ENCODE data around the gene SMIM41.

SMIM41 gene

DNA sequence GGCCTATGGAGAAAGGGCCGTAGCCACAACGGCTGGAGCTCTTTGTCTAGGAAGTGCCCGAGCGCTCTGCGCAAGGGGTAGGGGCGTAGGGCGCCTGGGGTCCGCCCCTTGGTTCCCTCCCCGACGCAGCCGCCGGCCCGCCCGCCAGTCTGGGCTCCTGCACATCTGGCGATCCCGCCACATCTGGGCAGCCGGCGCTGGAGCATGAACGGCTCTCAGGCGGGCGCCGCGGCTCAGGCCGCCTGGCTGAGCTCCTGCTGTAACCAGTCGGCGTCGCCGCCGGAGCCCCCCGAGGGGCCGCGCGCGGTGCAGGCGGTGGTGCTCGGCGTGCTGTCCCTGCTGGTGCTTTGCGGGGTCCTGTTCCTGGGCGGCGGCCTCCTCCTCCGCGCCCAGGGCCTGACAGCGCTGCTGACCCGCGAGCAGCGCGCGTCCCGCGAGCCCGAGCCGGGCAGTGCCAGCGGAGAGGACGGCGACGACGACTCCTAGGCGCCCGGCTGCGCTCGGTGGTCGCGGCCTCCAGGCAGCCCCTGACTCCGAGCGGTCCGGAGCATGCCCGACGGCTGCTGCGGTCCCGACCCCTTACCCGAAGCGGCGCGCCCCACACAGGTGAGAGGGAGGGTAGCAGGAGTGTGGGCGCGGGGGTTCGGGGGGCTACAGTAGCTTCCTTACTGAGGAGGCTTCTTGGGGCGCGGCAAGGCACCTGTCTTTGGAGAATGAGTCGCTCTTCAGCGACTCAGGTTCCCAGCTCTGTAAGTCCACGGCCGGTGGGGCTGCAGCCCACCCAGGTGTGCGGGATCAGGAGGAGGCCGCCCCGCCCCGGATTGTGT, at the start of gene SMIM41:
SMIM41 (plus strand) TSS at position 129 of the 827 bp plus-strand sequence; CDS start at position 205, 76 bp downstream.
- no peak for DNase-seq (ENCODE audit: low read depth)

DNA sequence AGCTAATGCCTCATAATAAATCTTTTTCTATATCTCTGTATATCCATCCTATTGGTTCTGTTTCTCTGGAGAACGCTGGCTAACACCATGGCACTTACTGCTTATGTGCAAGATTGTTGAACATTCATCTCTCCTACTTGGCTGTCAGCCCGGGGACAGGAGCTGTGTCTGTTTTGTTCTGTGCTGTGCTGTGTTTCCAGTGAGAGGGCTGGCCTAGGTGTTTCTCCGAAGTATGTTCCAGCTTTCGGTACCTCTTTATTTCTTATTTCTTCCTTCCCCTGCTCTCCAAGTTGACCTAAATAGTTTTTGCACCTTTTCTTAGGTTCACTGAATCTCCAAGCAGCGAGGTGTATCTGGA, 47.1 kb upstream of the SMIM41 start:
- no peak for DNase-seq (ENCODE audit: low read depth)

- DNase-seq (ENCODE audit: low read depth) = peak; percentile 74
Measured at GRCh38 chr12:52032804-52033445, 46.6 kb upstream of the SMIM41 start.

- DNase-seq (ENCODE audit: low read depth) = no peak
Measured at GRCh38 chr12:52033446-52034140, 45.9 kb upstream of the SMIM41 start.

- no peak for DNase-seq (ENCODE audit: low read depth)
Measured at GRCh38 chr12:52035190-52035589, 44.3 kb upstream of the SMIM41 start.

DNA sequence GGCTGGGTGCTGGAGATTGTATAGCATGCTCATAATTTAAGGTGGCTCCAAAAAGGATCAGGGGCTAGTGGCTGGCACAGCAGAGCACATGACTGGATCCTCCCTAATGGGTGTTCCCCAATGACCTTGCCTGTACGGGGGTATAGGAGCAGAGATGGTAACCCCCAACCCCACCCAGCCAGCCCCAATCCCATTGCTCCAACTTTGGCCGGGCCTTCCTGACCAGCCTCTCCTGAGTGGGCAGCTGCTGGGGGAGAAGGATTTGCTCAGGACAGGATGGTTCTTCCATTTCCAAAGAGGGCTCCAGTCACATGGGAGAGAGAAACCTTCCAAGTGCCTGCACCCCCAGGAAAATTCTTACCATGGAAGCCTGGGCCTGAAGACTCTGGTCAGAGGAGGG, 43.6 kb upstream of the SMIM41 start:
- no peak for DNase-seq (ENCODE audit: low read depth)

- DNase-seq (ENCODE audit: low read depth) = peak; percentile 58
Measured at GRCh38 chr12:52036587-52037171, 42.8 kb upstream of the SMIM41 start.

GRCh38 chr12:52037248-52037861, 42.1 kb upstream of the SMIM41 start:
- DNase-seq (ENCODE audit: low read depth) = no peak

GRCh38 chr12:52038447-52038846, 41.1 kb upstream of the SMIM41 start:
- DNase-seq (ENCODE audit: low read depth) = no peak

- DNase-seq (ENCODE audit: low read depth) = no peak
Measured at GRCh38 chr12:52041035-52041434, 38.5 kb upstream of the SMIM41 start.

GRCh38 chr12:52041695-52042123, 37.8 kb upstream of the SMIM41 start:
- no peak for DNase-seq (ENCODE audit: low read depth)

DNA sequence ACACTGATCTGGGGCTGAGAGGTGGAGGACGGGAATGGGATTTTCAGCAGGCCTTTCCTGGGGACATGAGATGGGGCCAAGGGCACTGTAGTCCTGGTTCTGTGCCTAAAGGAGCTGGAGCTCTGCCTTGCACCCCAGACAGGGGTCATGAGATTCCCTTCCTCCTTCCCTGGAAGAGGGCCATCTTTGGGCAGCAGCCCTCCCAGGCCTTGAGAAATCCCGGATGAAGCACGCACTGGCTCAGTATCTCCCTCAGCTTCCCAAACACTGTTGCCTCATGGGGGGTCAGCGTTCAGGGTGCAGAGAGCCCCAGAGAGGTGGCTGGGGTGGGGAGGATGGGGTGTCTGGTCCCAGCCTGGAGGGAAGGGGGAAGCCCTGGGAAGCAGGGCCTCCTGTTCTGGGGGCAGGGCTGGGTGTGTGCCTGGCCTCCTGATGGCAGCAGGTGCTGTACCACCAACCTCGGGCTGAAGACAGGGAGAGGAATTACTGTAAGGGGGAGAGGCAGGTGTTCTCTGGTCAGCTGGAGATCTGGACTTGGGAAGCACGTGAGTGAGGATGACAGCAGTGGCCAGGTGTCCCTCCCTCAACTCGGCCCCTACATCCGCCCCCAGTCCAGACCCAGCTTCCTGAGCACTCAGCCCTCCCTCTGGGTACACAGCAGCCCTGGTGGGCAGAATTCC, 36.7 kb upstream of the SMIM41 start:
- DNase-seq (ENCODE audit: low read depth) = no peak

- no peak for DNase-seq (ENCODE audit: low read depth)
Measured at GRCh38 chr12:52043386-52044212, 35.9 kb upstream of the SMIM41 start.

DNA sequence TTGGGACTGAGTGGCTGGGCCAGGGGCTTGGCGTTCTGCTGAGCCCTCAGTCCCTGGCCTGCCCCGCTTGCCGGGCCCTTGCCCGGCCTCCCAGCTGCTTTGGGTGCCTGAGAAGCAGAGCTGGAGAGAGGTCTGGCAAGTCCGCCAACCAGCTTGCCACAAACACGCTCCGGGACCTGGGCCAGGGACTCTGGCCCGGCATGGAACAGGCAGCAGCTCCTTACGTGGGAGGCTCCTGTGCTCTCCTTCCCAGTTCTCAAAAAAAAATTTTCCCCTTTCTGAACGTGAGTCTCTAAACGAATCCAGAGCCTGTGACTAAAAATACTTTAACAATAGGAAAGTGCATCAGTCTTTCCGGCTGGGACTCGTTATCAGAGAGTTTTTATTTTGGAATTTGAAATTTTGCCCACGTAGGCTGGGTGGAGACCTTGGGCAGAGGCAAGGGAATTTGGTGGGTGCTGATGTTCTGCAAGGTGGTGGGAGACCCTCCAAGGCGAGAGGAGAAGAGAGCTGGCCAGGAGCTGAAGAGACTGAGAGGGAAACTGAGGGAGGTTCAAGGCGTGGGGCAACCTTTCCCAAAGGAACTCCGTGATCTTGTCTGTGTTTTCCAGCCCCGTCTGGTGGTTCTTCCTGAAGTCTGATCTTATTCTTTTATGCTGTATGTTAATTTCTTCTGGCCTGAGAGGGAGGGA, 35.1 kb upstream of the SMIM41 start:
- DNase-seq (ENCODE audit: low read depth) = no peak

DNA sequence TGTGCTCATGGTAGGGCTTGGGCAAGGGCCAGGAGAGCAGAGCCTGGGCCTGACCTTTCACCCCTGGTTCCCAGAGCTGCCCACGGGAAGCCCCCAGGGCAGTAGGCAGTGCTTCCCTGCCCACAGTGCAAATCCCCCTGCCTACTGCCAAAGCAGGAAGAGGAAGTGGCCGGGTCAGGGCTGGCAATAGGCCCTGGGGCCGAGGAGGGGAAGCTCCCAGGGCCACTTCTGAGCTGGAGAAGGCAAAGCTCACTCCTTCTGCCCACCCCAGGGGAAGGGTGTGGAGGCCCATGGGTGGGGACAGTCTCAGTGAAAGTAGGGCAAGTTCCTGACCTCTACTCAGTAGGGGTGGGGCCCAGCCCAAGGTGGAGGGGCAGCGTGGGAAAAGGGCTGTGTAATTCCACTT, 33.7 kb upstream of the SMIM41 start:
- no peak for DNase-seq (ENCODE audit: low read depth)

DNA sequence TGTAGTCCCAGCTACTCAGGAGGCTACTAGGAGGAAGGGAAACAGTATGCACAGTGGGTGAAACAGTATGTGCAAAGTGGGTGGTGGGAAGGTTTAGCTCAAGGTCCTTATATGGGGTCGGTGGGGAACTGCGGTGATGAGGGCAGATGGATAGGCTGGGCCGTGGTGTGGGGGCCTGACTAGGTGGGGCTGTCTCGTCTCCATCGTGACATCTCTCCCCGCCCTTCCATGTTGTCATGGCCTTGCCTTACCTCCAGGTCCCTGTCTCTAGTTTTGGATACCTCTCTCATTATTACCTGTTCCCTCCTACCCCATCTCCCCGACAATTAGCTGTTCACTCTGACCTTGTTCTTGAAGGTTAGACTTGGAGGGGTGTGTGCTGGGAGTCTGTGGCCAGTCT, 32.6 kb upstream of the SMIM41 start:
- DNase-seq (ENCODE audit: low read depth) = no peak

- no peak for DNase-seq (ENCODE audit: low read depth)
Measured at GRCh38 chr12:52049286-52049685, 30.2 kb upstream of the SMIM41 start.

GRCh38 chr12:52049688-52050087, 29.8 kb upstream of the SMIM41 start:
- no peak for DNase-seq (ENCODE audit: low read depth)

DNA sequence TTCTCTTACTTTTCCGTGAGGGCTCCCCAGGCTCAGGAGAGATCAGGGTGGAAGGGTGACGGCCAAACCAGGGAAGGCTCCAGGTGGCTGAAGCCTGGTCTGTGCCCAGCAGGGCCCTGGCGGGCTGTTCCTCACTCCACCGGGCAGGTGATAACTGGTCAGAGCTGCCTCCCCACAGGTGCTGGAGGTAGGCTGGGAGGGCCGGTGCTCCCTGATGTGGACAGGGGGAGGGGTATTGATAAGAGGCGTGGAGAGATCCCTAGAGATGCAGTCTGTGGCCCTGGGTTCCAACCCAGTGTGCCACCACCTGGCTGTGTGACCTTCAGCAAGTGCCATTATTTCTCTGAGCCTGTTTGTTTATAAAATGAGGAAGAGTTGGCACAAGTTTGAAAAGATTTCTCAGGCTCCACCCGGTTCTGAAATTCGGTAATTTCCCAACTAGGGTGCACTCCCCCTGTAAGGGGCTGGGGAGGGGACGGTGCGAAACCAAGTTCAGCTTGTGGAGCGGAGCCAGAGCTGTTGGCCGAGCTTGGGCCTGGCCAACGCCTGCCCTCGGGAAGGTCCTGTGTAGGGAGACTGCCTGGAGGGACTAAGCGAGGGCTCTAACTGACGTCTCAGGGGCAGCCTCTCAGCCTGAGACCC, 29.3 kb upstream of the SMIM41 start:
- DNase-seq (ENCODE audit: low read depth) = no peak
